ENCODE data around the gene TTLL3. TPM values are rescaled to one million over a fixed set of nuclear protein-coding genes. Genes with fewer than 3 reads are reported as not detected.

Gene TTLL3
- total and polyA plus RNA-seq, 2 of the 8 experiments (the other 6 are each of a cell fraction or from before 2014, with no cell fraction given): 5.9 to 8.9 TPM

- Histone ChIP-seq H3K4ac (replicated peaks; ENCODE audit: insufficient read length, low read depth, low read length) (no peak overlapping the region), H3K4me2 (ENCODE audit: insufficient read depth in 1 of 2, low read depth in 2 of 2, low read length in 2 of 2) (no peak overlapping the region), H3K4me1 (replicated peaks in 1 of 4; ENCODE audit: control insufficient read depth in 3 of 4, insufficient read depth in 4 of 4, low read length in 3 of 4) (peaks cover 0 to 3% (median 2%) of the 10 kb centered on the region in 4 experiments; a peak in 5 of 7 replicates), H2AFZ (ENCODE audit: low read length) (no peak overlapping the region), H3K23ac (ENCODE audit: insufficient read length) (no peak overlapping the region), H3K23me2 (ENCODE audit: low read depth, low read length) (peaks cover 4% of the 10 kb centered on the region; the same call in 1 of the 2 replicates), H3K79me2 (ENCODE audit: control insufficient read depth in 1 of 2, insufficient read depth in 2 of 2, low read length in 2 of 2) (no peaks in the 10 kb centered on the region), H4K8ac (ENCODE audit: extremely low read depth, insufficient read depth, low read length) (no peak overlapping the region), H4K20me1 (replicated peaks in 1 of 2; ENCODE audit: control insufficient read depth in 1 of 2, insufficient read depth in 2 of 2, low read length in 2 of 2) (no peaks in the 10 kb centered on the region), H3K36me3 (ENCODE audit: control insufficient read depth in 2 of 4, insufficient read depth in 4 of 4, low read length in 3 of 4) (no peaks in the 10 kb centered on the region), H4K5ac (ENCODE audit: insufficient read length, low read depth, low read length) (no peak overlapping the region), H3K9ac (replicated peaks in 1 of 4; ENCODE audit: extremely low read depth in 1 of 4, low read depth in 3 of 4, low read length in 3 of 4) (no peak overlapping the region), H2BK120ac (replicated peaks; ENCODE audit: low read depth, low read length) (no peak overlapping the region), H2AK5ac (ENCODE audit: low read depth, low read length) (no peak overlapping the region), H3K27ac (ENCODE audit: low read depth, low read length) (no peak overlapping the region), H2BK15ac (ENCODE audit: low read length) (no peak overlapping the region), H3K27me3 (replicated peaks in 1 of 4; ENCODE audit: control insufficient read depth in 3 of 4, extremely low read depth in 1 of 4, insufficient read depth in 3 of 4, low read length in 3 of 4) (peaks cover 0 to 6% (median 1%) of the 10 kb centered on the region in 4 experiments; a peak in 3 of 7 replicates), H3K14ac (ENCODE audit: insufficient read length) (no peak overlapping the region), H2BK20ac (ENCODE audit: low read length) (no peak overlapping the region), H3K9me3 (ENCODE audit: insufficient read depth in 2 of 2, low read depth in 1 of 2, low read length in 1 of 2) (no peaks in the 10 kb centered on the region), H2BK12ac (ENCODE audit: low read depth, low read length) (no peak overlapping the region), H3K79me1 (ENCODE audit: low read depth, low read length) (no peaks in the 10 kb centered on the region), H4K91ac (replicated peaks; ENCODE audit: insufficient read length, low read length) (no peak overlapping the region), H3K18ac (ENCODE audit: extremely low read depth, low read length) (no peak overlapping the region), H3K56ac (replicated peaks; ENCODE audit: insufficient read length, low read depth, low read length) (no peak overlapping the region), H2BK5ac (ENCODE audit: low read depth, low read length) (no peak overlapping the region), H3K4me3 (ENCODE audit: extremely low read depth in 1 of 4, insufficient read depth in 2 of 4, low read depth in 3 of 4, low read length in 4 of 4) (no peak overlapping the region)
- POLR2A ChIA-PET (ENCODE audit: partially characterized antibody): interaction anchor here (0.5 to 1.1 kb wide), 4 partner anchors 9 to 105 kb away, joined by 3 to 4 read pairs (median 3); no protein-coding TSS in a partner anchor
- TF ChIP-seq SP4 (IDR thresholded peaks at IDR 0.05; ENCODE audit: low read length) (no peak), NANOG (IDR thresholded peaks at IDR 0.05; ENCODE audit: insufficient read depth, low read depth, low read length, poor library complexity, severe bottlenecking) (no peak), BACH1 (IDR thresholded peaks at IDR 0.05; ENCODE audit: low read length) (no peak), HDAC2 (IDR thresholded peaks at IDR 0.05; ENCODE audit: borderline replicate concordance in 1 of 2, low read depth in 2 of 2, low read length in 2 of 2) (no peak), EGR1 (IDR thresholded peaks at IDR 0.05; ENCODE audit: borderline replicate concordance, low read depth, low read length) (no peak), SAP30 (IDR thresholded peaks at IDR 0.05; ENCODE audit: insufficient read depth, insufficient replicate concordance, low read length) (no peak), CBX8 (IDR thresholded peaks at IDR 0.05; ENCODE audit: borderline replicate concordance, low read depth, low read length) (no peak), POLR2A (IDR thresholded peaks at IDR 0.05; ENCODE audit: control extremely low read depth in 1 of 2, low read depth in 2 of 2, low read length in 2 of 2) (no peak), NRF1 (IDR thresholded peaks at IDR 0.05; ENCODE audit: low read depth, low read length) (no peak), SIRT6 (IDR thresholded peaks at IDR 0.05; ENCODE audit: low read length) (no peak)
- DNase-seq (ENCODE audit: low read depth in 1 of 2, low spot score in 2 of 2): no peak
- CTCF ChIA-PET (ENCODE audit: partially characterized antibody): interaction anchor here (1.5 kb wide), 1 partner anchor 11 kb away, joined by 5 read pairs; no protein-coding TSS in a partner anchor
- no peak for FAIRE-seq
- WGBS, 2 experiments (ENCODE audit: extremely low coverage in 1 of 2, insufficient coverage in 1 of 2, insufficient read length in 1 of 2, insufficient replicate concordance in 2 of 2, low coverage in 1 of 2, low lambda C conversion rate in 2 of 2, missing lambda C conversion rate in 1 of 2): 90% methylated on average over 12 of the region's 12 CpGs; no CpG with 5 or more reads in 1 of the 2 experiments
Observed at GRCh38 chr3:9867106-9867505, 57.0 kb downstream of the TTLL3 start.

Measured in H1 (cell line).